Fibroblast of the aortic adventitia (primary cell): Measurements from ENCODE around the gene GOLGA6C. TPM values are rescaled to one million over a fixed set of nuclear protein-coding genes. Genes with fewer than 3 reads are reported as not detected.
"Not testable (repeated sequence)": the region's sequence is repeated elsewhere in the genome, so short reads cannot be mapped to it uniquely, and the experiment has no call there.

Experiments used
- DNase-seq: peaks from one replicate; pipeline ENCODE4 v3.0.0-alpha.2; 2010; ENCODE audit warnings: low read depth
- H3K4me3 ChIP-seq: 2 replicates; pipeline ENCODE4 v1.5.1; 2011; ENCODE audit warnings: low read depth, mild to moderate bottlenecking, control low read depth, low read length, moderate library complexity
- total RNA-seq: library from RNA; depleted of rRNA; stranded (reverse); fragments of >200 nt; gene quantifications from 2 replicates; pipeline ENCODE4 v1.2.3, GENCODE V29; 2012; ENCODE audit warnings: low replicate concordance
- TF ChIP-seq, protein P1 (sequence below): IDR thresholded peaks from 2 replicates; pipeline ENCODE4 v1.5.1; 2011; ENCODE audit warnings: mild to moderate bottlenecking, low read length, control low read depth, inconsistent platforms; ENCODE audit not compliant: insufficient read depth

The GOLGA6C gene
- total RNA-seq, 1 donor, result not detected

DNA sequence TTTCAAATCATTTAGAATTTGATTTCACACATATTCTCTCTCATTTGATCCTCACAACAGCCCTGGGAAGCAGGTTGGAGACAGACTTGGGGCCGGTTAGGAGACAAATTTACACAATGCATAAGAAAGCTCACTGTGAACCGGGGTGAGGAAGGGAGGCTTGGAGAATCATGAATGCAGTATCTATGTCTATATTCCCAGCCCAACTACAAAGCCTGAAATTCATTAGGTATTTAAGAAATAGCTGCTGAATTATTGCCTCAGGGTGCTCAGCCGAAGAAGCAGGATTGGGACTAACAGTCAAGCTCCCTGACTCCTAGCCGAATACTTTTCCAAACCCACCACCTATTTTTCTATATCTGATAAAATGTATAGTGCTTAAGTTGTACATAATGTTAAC lies 8.4 kb upstream of the GOLGA6C start:
- TF ChIP-seq, protein P1, sequence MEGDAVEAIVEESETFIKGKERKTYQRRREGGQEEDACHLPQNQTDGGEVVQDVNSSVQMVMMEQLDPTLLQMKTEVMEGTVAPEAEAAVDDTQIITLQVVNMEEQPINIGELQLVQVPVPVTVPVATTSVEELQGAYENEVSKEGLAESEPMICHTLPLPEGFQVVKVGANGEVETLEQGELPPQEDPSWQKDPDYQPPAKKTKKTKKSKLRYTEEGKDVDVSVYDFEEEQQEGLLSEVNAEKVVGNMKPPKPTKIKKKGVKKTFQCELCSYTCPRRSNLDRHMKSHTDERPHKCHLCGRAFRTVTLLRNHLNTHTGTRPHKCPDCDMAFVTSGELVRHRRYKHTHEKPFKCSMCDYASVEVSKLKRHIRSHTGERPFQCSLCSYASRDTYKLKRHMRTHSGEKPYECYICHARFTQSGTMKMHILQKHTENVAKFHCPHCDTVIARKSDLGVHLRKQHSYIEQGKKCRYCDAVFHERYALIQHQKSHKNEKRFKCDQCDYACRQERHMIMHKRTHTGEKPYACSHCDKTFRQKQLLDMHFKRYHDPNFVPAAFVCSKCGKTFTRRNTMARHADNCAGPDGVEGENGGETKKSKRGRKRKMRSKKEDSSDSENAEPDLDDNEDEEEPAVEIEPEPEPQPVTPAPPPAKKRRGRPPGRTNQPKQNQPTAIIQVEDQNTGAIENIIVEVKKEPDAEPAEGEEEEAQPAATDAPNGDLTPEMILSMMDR, result no peak
- no peak overlapping the region for H3K4me3 ChIP-seq
- DNase-seq, result no peak

DNA sequence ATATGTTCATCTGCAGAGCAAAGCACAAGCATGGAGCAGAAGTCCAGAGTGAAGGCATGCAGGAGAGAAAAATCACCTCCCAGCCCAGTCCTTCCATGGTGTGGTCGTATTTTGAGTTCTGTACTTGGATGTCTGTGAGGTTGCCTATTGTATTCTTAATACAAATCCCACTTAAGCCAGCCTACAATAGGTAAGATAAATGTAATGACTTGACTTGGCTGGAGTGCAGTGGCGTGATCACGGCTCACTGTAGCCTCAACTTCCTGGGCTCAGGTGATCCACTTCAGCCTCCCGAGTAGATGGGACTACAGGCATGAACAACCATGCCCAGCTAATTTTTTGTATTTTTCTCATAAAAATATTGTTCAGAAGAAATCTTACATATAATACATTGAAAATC lies 6.8 kb upstream of the GOLGA6C start:
- H3K4me3 ChIP-seq, DNase-seq: not testable (repeated sequence)

DNA sequence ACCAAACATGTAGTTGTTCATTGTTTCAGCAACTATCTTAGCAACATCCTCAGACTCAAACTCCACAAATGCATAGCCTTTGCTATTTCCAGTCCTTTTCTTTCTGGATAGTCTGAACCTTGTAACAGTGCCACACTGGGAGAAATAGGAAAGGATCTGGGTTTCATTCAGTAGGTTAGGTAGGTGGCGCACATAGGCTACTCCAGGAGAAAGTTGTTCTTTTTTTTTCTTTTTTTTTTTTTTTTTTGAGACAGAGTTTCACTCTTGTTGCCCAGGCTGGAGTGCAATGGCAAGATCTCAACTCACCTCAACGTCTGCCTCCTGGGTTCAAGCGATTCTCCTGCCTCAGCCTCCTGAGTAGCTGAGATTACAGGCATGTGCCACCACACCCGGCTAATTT lies 5.8 kb upstream of the GOLGA6C start:
- not testable (repeated sequence) for DNase-seq

DNA sequence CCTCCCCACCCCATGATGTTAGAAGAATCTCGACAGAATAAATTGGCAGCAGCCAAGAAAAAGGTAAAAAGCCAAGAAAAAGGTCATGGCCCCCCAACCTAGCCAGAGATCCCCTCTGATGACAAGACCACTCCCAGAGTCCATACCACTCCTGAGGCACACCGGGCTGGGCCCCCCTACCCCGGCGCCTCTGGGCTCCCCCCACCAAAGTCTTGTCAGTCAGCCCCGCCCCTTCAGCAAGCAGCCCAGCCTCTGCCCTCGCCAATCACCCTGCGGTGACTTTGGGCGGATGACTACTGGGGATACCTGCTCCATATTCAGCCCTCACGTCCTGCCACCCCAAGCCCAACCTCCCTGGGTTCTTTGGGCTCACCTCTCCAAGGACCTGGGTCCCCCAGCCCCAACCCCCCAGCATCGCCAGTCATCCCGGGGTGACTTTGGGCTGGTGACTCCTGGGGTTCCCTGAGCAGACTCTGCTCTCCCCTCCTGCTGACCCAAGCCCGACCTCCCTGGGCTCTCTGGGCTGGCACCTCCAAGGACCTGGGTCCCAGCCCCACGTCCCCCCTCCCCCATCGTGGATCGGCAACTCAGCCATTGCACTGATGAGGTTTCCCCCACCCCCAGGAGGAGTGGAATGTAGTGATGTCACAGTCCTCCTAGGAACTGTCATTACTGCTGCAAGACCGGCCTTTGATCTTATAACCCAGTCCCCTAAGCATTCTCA lies 648 bp downstream of the GOLGA6C start:
- not testable (repeated sequence) for DNase-seq, H3K4me3 ChIP-seq

More for the DNA sequence above, 5.8 kb upstream of the GOLGA6C start:
- H3K4me3 ChIP-seq, result not testable (repeated sequence)

DNA sequence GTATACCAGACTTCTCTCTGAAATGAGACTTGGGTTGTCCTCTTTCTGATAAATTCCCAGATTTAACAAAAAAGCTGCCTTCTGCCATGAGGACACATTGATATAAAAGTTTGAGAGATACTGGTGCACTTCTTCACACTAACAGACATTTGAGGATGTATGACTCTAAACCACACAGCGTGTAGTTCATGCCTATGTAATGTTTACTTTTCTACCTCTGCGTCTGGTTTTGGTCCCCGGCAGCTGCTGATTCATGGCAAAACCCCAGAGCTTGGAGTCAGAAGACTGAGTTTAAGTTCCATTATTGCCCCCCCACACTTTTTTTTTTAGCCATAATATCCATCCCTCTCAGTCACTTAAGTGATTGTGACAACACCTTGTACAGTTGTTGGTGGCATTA lies 1.7 kb downstream of the GOLGA6C start:
- not testable (repeated sequence) for DNase-seq, H3K4me3 ChIP-seq

DNA sequence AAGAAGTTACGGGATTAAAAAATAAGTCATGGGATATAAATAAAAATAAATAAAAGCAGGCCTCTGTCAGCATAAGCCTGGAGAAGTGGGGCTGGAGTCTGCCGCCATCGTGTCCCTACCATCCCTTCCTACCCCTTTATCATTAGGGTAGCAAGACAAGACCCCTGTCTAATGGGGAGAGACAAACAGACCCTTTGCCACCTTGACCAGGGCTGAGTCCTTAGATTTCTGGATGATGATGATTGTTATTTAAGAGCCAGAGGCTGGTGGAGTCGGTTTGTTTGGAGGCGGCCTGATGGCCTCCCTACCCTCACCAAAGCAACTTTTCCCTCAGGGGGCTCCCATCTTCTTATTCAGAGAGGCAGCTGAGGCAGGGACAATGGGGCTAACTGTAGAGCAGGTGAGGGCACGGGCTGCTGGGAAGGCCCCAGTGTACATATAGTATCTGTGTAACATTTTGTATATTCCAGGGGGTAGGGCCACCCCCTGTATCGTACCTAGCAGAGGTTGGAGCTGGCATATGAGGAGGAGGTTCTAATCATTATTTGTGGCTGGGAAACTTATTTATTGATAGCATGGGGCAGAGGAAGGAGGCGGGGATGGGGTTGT lies 15.7 kb downstream of the GOLGA6C start:
- not testable (repeated sequence) for DNase-seq, H3K4me3 ChIP-seq

DNA sequence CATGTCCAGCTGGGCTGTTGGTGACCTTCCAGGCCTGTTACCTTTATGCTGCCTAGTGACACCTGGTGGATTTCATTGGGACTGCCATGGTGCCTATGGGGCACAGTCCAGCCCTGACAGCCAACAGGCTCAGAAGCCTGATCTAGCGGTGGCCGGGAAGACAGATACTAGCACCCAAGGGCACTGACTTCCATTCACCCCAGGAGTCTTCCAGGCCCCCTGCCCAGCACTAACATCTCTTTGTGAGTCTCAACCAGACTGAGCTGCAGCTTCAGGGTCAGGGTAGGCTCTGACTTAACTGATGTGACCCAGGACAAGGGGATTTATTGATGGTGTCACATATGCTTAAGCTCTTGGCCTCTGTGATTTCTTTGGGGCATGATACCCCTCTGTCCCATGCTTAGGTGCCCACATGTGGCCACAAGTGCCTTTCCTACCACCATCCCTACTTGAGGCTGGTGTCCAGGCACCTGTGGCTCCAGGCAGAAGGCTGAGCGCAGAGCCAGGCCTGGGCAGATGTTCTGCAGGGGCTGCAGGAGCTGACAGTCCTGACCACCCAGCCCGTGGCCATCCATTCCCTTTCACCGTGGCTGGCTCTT lies 16.5 kb downstream of the GOLGA6C start:
- peak; percentile 18 for DNase-seq
- TF ChIP-seq, protein P1, result peak; percentile 46
- not testable (repeated sequence) for H3K4me3 ChIP-seq

DNA sequence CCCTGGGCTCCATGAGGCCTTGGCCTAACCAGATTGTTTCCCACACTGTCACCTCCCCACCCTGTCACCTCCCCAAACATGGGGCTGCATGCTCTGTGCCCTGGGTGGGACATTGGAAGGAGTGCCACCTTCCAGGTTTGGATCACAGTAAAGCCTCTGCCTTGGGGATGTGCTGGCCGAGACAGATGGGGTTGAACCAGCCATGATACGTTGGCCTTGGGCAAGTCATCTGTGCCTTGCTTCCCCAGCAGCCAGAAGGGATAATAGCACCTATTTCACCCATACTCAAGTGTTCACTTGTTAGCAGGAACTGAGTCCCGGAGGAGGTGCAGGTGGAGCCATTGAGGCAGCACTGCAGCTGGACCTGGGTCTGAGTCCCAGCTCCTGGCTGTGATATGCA lies 17.5 kb downstream of the GOLGA6C start:
- not testable (repeated sequence) for DNase-seq, H3K4me3 ChIP-seq

DNA sequence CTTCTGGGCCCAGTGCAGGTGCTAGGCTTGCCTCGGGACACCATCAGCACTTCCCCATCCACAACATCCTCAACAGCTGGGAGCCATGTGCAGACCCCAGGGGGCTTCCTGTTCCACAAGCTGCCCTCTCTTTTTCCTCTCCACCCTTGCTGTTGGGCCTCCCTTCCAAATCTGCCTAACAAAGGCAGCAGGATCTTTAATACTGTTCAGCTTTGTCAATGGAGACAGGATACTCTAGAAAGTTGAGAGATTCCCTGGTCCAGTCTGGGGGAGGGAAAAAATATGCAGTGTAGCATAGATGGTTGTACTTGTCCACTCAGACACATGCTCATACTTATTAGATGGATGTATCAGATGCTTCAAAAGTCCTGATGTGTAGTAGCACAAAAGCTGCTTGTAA lies 20.4 kb downstream of the GOLGA6C start:
- not testable (repeated sequence) for DNase-seq, H3K4me3 ChIP-seq

DNA sequence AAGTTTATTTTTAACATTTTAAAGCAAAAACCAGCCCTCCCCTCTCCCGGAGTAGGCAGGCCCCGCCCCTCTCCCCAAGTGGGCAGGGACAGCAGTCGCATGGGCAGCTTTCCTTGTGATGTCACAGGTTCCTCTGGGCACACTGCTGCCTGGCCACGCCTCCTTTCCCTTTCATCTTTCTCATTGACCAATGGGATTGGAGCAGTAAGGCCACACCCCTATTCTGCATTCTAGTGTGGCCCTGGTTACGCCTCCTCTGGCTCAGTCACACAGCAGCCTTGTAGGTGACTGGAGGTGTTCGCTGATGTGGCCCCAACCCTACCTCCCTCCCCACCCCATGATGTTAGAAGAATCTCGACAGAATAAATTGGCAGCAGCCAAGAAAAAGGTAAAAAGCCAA lies 24.4 kb downstream of the GOLGA6C start, which contains the start of gene GOLGA6D:
Gene GOLGA6D, plus strand, starts transcription at position 264 of the 400 bp plus-strand sequence. Its CDS starts 41 bp downstream, at position 305.
- H3K4me3 ChIP-seq, DNase-seq: not testable (repeated sequence)

DNA sequence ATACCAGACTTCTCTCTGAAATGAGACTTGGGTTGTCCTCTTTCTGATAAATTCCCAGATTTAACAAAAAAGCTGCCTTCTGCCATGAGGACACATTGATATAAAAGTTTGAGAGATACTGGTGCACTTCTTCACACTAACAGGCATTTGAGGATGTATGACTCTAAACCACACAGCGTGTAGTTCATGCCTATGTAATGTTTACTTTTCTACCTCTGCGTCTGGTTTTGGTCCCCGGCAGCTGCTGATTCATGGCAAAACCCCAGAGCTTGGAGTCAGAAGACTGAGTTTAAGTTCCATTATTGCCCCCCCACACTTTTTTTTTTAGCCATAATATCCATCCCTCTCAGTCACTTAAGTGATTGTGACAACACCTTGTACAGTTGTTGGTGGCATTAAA lies 26.0 kb downstream of the GOLGA6C start:
- H3K4me3 ChIP-seq, DNase-seq: not testable (repeated sequence)

DNA sequence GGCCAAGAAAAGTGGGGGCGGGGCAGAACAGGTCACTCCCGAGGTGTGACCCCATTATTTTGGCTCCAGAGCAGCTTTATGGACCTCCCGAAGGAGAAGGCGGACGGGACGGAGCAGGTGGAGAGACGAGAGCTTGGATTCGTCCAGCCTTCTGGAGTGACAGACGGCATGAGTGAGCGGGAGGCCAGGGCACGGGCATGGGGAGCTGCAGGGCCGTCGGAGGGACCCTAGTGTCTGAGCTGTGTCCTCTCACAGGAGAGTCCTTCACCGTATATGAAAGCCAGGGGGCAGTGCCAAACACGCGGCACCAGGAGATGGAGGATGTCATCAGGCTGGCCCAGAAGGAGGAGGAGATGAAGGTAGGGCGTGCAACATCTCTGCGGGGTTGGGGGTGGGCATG lies 35.5 kb downstream of the GOLGA6C start:
- not testable (repeated sequence) for DNase-seq, H3K4me3 ChIP-seq

DNA sequence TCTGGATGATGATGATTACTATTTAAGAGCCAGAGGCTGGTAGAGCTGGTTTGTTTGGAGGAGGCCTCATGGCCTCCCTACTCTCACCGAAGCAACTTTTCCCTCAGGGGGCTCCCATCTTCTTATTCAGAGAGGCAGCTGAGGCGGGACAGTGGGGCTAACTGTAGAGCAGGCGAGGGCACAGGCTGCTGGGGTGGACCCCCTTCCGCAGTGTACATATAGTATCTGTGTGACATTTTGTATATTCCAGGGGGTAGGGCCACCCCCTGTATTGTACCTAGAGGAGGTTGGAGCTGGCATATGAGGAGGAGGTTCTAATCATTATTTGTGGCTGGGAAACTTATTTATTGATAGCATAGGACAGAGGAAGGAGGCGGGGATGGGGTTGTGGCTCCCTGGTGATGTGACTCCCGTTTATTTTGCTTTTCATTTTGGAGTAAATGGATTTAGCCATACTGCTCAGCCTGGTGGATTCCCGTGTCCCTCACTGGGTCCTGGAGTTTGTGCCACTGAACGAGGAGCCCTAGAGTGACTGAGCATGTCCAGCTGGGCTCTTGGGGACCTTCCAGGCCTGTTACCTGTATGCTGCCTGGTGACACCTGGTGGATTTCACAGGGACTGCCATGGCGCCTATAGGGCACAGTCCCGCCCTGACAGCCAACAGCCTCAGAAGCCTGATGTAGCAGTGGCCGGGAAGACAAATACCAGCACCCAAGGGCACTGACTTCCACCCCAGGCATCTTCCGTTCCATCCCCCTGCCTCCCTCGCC lies 40.6 kb downstream of the GOLGA6C start:
- not testable (repeated sequence) for H3K4me3 ChIP-seq, DNase-seq

DNA sequence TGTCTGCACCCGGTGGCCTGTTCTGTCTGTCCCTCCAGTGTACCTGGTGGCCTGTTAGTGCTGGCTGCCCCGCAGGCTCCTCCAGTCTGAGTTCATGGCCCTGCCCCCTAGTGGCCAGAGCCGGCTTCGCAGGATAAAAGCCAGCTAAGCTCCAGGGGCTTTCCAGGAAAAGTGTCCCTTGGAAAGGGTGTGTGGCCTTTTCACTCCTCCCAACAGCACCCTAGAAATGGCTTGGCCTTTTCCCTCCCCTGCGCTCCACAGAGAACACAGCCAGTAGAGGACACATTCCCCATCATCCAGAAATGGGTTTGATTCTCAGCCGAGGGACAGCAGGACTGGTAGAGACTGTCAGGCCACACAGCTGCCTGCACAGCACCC lies 41.2 kb downstream of the GOLGA6C start:
- not testable (repeated sequence) for H3K4me3 ChIP-seq, DNase-seq

DNA sequence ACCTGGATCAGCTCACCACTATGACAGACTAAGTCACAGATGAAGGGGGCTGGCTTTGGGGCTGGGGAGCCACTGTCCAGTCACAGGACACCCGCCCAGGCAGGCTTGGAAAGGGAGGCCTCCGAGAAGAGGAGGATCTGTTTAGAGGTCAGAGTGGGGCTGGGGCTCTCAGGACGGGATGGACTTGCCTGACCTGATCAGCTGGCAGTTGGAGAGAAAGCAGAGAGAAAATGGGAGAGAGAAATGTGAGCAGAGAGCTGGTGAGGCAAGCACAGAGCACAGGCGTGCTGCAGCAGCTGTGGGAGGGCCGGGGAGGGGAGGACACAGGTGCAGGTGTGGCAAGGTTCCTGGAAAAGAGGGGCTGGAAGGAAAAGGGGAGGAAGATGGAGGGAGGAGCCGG lies 41.9 kb downstream of the GOLGA6C start:
- DNase-seq, H3K4me3 ChIP-seq: not testable (repeated sequence)
